Right renal pelvis (tissue), 4 donors: Measurements from ENCODE around the gene MAPRE3. TPM values are rescaled to one million over a fixed set of nuclear protein-coding genes. Genes with fewer than 3 reads are reported as not detected.
A peak's percentile ranks its signal among the peaks of the same experiment; 100 is the strongest.

Experiments
- DNase-seq, 4 donors: peaks; one replicate each; pipeline ENCODE4 v3.0.0-alpha.2; 2013; ENCODE audit warnings: low read depth in 4 of 4, low spot score in 3 of 4, missing footprints in 1 of 4
- polyA plus RNA-seq, 4 donors: library from polyadenylated mRNA; unstranded; fragments of 120-200 nt; gene quantifications; one replicate each; pipeline ENCODE4 v1.2.1, GENCODE V29; 2013; ENCODE audit not compliant: insufficient read length in 4 of 4

MAPRE3 gene
- polyA plus RNA-seq, 4 donors, result 13.8 to 16.8 (median 14.4) TPM

DNA sequence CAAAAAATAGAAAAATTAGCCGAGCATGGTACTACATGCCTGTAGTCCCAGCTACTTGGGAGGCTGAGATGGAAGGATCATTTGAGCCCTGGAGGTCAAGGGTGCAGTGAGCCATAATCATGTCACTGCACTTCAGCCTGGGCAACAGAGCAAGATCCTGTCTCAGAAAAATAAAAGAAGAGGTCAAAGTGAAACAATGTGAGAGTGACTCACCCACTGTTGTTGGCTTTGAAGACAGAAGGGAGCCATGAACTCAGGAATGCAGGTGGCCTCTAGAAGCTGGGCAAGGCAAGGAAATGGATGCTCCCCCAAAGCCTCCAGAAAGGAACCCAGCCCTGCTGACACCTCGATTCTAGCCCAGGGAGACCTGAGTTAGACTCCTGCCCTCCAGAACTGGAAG, 58.6 kb downstream of the MAPRE3 start:
- DNase-seq, result no peak

DNA sequence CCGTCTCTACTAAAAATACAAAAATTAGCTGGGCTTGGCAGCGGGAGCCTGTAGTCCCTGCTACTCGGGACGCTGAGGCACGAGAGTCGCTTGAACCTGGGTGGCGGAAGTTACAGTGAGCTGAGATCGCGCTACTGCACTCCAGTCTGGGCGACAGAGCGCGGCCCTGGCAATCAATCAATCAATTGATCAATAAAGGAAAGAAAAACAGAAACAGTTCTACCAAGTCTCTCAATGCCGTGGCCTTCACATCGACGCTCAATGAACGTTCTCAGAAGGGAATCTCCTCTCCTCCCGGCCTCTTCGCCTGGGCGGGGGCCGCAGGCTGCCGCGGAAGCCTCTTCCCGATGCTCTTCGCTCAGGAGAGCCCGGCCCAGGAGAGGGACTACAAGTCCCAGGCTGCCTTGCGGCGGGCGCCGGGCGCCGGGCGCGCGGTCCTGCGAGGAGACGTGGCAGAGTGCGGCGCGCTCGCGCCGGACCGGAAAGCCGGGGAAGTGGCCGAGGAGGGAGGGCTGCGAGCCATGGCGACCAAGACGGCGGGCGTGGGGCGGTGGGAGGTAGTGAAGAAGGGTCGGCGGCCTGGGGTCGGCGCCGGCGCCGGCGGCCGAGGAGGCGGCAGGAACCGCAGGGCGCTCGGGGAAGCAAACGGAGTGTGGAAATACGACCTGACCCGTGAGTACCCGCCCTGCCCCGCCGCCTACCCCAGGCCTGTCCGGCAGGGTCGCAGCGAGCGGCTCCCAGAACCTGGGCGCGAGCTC, 62.2 kb downstream of the MAPRE3 start, which contains the start of gene TMEM214:
Gene TMEM214, plus strand, starts transcription at position 471 of the 758 bp plus-strand sequence. Its CDS starts 51 bp downstream, at position 522.
- DNase-seq, result peak; percentile 71 to 74 (median 72)

DNA sequence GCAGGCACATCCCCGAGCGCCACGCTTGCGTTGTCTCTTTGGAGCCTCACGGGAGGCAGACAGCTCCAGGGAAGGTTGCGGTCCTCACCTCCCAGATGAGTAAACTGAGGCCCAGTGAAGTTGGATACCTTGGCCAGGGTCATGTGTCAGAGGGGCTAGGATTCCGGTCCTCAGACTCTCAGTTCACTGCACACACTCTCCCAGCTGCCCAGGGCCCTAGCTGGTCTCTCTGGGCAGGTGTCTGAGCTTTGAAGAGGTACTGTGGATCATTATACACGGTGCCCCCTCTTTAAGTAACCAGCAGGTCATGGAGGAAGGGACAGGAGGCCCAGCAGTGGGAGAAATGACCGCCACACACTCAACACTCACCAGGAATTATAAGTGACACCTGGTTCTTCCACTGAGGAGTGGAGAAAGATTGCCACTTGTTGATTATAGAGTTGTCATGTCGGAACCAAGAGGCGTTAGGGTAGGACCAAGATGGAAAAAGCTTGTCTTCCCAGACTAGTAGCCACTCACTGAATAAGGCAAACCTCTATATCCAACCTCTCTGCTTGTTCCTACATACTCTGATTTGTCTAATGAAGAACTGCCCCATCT, 62.9 kb downstream of the MAPRE3 start:
- no peak for DNase-seq

DNA sequence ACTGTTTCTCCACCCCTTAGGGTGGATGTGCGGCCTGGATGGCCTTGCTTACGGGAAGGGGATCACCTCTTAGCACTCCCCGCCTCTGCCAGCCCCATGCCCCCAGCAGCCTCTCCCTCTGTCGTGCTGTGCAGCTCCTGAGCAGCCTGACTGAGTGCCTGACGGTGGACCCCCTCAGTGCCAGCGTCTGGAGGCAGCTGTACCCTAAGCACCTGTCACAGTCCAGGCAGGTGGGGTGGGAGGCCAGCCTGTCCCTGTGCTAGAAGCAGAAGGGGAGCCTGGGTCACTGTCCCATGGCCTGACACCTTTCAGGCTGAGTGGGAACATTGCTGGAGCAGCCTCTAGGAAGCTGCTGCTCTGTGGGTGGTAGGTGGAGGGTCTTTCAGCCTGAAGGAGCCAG, 67.6 kb downstream of the MAPRE3 start:
- no peak for DNase-seq

DNA sequence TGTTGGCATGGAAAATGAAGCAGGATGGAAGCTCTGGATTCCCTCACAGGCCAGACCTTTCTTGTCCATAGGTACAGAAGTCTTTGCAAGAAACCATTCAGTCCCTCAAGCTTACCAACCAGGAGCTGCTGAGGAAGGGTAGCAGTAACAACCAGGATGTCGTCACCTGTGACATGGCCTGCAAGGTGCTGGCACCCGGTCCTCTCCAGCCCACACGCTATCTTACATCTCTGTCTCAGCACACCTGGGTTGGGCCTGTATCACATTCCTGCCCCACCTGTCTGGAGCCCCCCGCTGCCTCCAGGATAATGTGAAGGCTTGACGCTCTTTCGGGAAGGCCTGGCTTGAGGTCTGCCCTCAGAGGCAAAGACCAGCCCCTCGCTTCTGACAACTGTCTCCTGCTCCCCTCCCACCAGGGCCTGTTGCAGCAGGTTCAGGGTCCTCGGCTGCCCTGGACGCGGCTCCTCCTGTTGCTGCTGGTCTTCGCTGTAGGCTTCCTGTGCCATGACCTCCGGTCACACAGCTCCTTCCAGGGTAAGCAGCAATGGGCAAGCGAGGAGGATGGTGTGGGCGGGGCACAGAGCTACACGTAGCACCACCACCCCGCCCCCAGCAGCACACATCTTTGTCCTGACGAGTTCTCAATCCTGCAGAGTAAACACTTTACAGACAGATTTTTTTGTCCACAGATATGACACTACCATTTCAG, 68.3 kb downstream of the MAPRE3 start:
- DNase-seq, result no peak

DNA sequence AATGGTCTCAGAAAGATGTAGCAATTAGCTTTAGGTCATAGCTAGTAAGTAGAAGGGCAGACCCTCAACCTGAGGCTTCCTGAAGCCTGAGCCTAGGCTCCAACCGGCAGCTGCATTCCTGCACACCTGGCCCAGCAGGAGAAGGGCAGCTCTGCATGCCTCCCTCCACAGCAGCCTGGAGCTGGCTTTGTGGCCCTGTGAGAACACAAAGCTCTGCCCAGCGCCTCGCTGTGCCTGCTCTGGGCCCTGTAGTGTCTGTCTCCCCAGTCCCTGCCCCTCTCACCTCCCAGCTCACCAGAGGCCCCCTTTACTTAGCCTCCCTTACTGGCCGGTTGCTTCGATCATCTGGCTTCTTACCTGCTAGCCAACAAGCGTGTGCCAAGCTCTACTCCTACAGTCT, 69.0 kb downstream of the MAPRE3 start:
- DNase-seq, result no peak

DNA sequence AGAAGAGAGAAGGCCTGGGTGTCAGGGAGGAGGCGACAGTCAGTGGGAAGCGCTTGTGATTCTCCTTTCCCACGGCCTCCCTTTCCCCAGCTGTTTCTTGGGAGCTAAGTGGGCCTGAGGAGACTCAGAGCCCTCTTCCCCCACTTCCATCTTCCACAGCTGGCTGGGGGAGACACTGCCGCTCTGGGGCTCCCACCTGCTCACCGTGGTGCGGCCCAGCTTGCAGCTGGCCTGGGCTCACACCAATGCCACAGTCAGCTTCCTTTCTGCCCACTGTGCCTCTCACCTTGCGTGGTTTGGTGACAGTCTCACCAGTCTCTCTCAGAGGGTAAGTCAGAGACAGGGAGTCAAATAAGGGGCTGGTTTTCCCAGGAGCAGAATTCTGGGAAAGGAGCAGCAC, 69.4 kb downstream of the MAPRE3 start:
- DNase-seq, result no peak

DNA sequence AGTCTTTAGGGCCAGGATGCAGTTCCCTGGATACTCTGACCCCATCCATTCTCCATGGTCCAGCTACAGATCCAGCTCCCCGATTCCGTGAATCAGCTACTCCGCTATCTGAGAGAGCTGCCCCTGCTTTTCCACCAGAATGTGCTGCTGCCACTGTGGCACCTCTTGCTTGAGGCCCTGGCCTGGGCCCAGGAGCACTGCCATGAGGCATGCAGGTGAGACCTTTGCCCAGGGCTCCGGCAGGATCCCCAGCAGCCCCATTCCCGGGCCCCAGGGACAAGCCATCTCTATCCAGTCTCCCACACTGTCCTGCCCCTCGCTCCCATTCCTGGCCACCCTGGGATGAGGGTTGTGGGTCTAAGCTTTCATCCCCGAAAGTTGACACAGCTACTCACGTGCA, 69.8 kb downstream of the MAPRE3 start:
- no peak for DNase-seq

DNA sequence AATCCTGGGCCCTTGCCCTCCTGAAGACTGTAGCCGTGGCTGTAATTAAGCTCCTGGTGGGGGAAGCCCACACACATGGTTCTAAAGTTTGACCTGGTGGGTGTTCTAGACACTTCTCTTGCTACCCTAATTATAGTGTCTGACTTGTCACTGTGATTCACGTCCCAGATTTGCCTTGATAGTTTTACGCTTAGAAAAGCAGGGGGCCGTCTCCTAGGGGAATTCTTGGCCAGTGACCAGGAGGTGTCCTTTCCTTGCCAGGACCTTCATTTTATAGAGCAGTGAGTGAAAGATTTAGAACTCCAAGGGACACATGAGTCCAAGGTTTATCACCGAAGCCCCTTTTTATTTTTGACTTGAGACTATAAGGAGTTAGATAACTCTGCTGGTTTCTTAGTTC, 71.3 kb downstream of the MAPRE3 start:
- peak in 3 of 4 donors; percentile 51 to 72 (median 56) for DNase-seq

DNA sequence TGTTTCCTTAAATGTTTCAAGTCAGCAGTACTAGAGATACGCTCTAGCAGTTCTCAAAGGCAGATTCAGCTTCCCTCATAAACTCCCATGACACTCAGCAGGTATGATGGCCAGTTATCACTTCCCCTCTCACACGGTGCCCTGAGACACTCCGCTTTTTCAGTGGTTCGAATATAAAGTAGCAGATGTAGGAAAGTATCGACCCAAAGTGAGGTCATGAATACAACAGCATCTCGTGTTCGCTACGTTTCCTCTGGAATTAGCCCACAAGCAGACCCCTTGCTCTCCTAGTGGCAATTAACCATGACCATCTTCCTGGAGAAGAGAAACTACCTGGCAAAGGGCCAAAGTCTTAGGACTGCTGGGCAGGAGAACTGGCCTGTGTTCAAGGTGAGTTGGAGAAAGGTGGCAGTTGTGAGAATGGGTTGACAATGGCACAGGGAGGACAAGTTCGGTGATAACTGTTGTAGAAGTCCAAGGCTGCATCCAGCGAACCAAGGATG, 71.8 kb downstream of the MAPRE3 start:
- DNase-seq, result no peak

DNA sequence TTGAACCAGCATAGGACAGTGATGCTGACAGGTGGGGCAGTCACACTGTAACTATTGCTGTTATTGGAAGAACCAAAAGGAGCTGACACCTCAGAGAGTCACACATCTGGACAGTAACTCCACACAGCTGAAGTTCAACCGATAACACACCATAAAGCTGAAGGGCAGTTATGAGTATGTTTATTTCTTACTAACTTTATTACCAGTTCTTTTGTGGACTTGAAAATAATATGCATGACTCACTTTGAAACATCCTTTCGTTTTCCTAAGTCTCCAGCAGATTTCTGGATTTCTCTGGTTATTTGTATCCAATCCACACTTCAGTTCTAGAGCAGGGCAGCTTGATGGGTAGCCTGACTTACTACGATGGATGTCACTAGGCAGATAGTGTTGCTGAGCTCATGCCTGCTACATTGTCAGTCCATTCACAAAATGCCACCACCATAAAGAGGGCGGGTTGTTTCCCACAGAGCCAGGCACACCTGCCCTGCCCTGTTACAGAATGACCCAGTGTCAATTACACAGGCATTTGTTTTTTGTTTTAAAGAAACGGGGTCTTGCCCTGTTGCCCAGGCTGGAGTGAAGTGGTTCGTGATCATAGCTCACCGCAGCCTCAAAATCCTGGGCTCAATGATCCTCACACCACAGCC, 72.7 kb downstream of the MAPRE3 start:
- no peak for DNase-seq

DNA sequence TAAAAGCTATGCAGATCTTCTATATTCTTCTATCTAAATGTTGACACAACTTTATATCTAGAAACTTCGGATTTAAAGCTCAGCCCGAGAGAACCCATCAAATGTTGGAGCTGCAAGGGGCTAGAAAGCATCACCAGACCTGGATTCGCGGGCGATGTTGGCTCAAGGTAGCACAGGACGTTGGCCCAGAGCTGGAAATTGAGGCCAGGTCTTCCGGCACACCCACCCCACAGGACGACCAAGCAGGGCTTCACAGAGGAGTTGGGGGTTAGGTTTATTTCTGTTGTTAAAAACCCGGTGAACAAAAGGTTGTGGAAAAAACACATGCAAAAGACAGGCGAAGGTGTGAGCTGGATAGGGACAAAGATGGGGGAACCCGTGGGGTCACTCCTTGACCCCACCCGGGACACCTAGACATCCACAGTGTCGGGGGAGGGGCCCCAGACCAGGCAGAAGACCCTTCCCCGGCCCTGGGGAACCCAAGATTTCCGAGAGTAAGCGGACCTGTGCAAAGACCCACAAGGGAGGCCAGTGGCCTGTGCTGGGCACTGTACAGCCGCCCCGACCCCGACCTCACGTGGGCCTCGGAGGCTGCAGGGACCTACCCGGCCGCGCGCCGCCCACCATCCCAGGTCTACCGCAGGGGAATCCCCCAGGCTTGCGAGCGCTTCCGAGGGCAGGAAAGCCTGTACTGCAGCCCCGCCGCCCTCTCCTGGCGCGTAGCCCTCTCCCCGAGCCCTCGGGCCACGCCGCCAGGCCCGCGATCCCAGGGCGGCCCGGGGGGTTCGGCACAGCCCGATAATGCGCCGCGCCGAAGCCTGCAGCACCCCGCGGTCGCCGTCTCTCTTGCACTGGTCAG, 79.2 kb downstream of the MAPRE3 start:
- DNase-seq, result peak in 1 of 4 donors; percentile 67

DNA sequence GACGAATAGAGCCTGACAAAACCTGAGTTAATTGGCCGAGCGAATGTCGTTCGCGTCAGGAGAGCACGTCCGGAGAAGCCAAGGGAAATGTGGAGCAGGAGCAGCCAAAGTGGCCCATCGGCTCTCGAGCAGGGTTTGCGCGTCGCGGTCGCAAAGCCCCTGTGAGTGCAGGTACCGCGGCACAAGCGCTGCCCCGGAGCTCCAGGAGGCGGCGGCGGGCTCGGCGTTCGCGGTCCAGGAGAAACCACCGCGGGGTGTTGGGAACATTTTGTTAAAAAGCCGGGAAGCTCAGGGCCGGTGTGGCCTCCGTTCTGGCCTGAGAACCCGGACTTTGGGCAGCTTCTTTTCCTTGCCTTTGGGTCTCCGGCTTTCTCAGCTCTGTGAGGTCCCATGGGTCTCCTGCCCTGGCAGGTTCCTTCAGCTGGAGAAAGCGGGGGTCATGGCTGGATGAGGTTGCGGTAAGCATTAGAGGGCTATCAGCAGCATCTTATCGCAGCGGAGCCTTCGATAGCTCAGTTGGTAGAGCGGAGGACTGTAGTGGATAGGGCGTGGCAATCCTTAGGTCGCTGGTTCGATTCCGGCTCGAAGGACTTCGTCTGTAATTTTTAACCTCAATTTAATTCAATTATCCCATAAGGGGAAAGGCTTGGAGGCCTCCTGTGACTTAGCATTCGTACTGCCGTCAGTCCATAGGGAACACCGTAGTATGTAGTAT, 80.0 kb downstream of the MAPRE3 start:
- peak; percentile 91 to 95 (median 93) for DNase-seq

DNA sequence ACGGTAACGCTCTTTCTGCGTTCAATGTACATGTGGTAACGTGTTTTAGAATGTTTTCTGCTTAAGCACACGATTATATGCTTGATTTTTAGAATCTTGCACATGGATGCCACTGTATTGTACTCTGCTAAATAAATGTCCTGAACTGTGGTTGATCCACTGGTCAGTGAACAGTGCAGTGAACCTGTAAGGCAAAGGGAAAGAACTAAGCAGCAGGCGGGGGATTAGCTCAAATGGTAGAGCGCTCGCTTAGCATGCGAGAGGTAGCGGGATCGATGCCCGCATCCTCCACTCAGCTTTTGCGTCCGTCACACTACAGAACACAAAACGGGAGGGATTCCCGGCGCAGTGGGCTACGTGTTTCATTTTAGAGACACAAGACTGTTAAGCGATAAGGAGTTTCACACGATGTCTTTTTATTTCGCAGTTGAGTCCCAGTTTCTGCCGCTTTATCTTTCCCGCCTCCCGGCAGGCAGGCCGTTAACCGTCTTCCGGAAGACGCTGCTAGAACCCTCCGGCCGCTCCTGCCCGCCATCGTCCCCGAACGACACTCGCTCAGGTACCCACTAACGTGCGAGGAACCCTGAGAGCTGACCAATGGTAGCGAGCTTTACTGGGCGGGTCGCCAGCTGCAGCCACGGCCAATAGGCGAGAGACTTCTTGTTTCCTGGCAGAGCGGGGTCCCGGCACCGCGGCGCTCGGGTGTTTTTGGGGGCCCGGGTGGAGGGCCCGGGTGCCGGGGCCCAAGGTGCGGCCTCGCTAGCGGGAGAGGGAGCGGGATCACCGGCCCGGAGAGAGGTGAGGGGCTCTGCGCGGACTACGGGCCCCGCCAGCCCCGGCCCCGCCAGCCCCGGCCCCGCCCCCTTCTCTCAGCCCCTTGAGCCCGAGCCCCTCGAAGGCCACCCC, 80.8 kb downstream of the MAPRE3 start, which contains the start of gene AGBL5:
Gene AGBL5, plus strand, starts transcription at position 673 of the 906 bp plus-strand sequence. CDS start 1,291 bp downstream, outside the sequence.
- DNase-seq, result peak; percentile 88 to 94 (median 90)

DNA sequence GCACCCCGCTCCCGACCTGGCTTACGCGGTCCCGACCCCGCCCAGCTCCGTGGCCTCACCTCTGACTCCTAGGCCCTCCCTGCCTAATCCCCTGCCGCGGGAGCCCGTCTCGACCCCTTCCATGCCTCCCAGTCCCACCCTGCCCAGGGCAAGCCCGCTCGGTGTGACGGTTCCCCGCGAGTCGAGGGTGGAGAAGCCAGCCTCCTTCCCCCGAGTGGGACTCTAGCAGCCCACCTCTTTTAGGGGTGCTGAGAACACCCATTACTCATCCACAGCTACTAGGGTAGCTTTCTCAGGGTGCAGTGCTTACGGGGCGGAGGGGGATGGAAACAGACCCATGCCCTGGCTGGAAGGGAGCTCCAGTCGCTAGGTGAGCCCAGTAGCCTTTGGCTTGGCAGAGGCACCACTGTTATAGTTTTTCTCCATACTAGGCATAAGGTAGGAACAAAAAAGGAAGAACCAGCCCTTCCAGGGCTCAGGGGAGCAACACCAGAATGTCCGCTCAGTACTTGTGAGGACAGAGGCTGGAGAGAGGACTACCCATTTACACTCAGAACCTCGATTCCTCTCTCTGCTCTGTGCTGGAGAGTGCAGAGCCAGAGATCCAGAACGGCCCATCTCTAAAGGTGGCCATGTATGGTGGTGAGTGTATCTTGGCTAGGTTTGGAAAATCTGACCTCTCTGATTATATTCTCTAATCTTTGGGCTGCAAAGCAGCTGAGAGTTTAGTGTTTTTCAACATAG, 81.6 kb downstream of the MAPRE3 start:
- no peak for DNase-seq

DNA sequence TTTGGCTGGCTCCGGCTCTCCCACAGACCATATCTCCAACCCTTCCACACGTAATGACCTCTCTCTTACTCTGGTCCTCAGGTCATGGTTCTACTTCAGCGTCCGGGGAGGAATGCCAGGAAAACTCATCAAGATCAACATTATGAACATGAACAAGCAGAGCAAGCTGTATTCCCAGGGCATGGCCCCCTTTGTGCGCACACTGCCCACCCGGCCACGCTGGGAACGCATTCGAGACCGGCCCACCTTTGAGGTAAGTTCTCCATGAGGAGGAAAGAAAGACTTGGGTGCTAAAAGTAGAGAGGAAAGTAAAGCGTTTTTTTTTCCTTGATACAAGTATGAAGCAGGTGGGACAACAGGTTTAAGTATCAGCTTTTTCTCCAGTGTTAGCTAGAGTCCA, 82.9 kb downstream of the MAPRE3 start:
- DNase-seq, result no peak

DNA sequence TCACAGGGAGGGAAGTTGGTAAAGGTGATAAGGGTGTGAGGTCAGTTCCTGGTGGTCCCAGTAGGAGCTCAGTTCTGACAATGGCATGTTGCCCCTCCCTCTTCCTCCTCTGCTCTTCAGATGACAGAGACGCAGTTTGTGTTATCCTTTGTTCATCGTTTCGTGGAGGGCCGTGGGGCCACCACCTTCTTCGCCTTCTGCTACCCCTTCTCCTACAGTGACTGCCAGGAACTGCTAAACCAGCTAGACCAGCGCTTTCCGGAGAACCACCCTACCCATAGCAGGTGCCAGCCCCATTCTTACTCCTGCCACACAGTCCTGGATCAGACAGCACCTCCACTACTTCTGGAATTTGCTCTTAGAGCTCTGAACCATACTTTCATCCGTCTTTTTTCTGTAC, 83.3 kb downstream of the MAPRE3 start:
- no peak for DNase-seq
